ENCODE measurements around the gene SLC22A7.

- TF ChIP-seq CTCF (IDR thresholded peaks at IDR 0.05) (no peak), POLR2A (IDR thresholded peaks at IDR 0.05) (no peak), EP300 (IDR thresholded peaks at IDR 0.05) (no peak)
Observed at GRCh38 chr6:43267619-43268354, 30.3 kb upstream of the SLC22A7 start.

All from tibial nerve (tissue), 4 donors.